GM21619 (cell line): ENCODE measurements around the gene TNFSF13.

Experiments used
- ATAC-seq: cut with Tn5 transposase; IDR thresholded peaks from one replicate; pipeline ENCODE4 v1.9.1; 2021; ENCODE audit not compliant: unreplicated experiment

The TNFSF13 gene

GRCh38 chr17:7574176-7574953, 15.8 kb downstream of the TNFSF13 start:
- no peak for ATAC-seq

- no peak for ATAC-seq
Measured at GRCh38 chr17:7575481-7575883, 16.9 kb downstream of the TNFSF13 start.

GRCh38 chr17:7575959-7576358, 17.4 kb downstream of the TNFSF13 start:
- no peak for ATAC-seq

GRCh38 chr17:7576432-7576937, 17.9 kb downstream of the TNFSF13 start:
- no peak for ATAC-seq

GRCh38 chr17:7577327-7578199, 19.0 kb downstream of the TNFSF13 start:
- no peak for ATAC-seq

DNA sequence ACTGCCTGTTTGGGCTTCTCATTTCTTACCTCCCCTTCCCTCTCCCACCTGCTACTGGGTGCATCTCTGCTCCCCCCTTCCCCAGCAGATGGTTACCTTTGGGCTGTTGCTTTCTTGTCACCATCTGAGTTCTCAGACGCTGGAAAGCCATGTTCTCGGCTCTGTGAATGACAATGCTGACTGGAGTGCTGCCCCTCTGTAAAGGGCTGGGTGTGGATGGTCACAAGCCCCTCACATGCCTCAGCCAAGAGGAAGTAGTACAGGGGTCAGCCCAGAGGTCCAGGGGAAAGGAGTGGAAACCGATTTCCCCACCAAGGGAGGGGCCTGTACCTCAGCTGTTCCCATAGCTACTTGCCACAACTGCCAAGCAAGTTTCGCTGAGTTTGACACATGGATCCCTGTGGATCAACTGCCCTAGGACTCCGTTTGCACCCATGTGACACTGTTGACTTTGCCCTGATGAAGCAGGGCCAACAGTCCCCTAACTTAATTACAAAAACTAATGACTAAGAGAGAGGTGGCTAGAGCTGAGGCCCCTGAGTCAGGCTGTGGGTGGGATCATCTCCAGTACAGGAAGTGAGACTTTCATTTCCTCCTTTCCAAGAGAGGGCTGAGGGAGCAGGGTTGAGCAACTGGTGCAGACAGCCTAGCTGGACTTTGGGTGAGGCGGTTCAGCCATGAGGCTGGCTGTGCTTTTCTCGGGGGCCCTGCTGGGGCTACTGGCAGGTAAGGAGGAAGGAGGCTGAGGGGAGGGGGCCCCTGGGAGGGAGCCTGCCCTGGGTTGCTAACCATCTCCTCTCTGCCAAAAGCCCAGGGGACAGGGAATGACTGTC, 20.7 kb downstream of the TNFSF13 start, which contains the start of gene CD68:
TSS of gene CD68 (plus strand) at position 638 of the 833 bp plus-strand sequence. CDS start at position 678, 40 bp downstream.
- ATAC-seq, result peak; percentile 44

DNA sequence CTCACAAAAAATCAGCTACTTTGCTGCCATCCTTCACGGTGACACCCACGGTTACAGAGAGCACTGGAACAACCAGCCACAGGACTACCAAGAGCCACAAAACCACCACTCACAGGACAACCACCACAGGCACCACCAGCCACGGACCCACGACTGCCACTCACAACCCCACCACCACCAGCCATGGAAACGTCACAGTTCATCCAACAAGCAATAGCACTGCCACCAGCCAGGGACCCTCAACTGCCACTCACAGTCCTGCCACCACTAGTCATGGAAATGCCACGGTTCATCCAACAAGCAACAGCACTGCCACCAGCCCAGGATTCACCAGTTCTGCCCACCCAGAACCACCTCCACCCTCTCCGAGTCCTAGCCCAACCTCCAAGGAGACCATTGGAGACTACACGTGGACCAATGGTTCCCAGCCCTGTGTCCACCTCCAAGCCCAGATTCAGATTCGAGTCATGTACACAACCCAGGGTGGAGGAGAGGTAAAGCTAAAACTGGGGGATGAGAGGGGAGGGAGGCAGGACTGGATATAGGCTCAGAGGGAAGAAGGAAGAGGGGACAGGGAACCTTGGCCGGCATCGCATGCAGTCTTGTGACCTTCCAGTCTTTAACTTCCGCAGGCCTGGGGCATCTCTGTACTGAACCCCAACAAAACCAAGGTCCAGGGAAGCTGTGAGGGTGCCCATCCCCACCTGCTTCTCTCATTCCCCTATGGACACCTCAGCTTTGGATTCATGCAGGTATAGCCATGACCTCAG, 21.5 kb downstream of the TNFSF13 start:
- no peak for ATAC-seq

DNA sequence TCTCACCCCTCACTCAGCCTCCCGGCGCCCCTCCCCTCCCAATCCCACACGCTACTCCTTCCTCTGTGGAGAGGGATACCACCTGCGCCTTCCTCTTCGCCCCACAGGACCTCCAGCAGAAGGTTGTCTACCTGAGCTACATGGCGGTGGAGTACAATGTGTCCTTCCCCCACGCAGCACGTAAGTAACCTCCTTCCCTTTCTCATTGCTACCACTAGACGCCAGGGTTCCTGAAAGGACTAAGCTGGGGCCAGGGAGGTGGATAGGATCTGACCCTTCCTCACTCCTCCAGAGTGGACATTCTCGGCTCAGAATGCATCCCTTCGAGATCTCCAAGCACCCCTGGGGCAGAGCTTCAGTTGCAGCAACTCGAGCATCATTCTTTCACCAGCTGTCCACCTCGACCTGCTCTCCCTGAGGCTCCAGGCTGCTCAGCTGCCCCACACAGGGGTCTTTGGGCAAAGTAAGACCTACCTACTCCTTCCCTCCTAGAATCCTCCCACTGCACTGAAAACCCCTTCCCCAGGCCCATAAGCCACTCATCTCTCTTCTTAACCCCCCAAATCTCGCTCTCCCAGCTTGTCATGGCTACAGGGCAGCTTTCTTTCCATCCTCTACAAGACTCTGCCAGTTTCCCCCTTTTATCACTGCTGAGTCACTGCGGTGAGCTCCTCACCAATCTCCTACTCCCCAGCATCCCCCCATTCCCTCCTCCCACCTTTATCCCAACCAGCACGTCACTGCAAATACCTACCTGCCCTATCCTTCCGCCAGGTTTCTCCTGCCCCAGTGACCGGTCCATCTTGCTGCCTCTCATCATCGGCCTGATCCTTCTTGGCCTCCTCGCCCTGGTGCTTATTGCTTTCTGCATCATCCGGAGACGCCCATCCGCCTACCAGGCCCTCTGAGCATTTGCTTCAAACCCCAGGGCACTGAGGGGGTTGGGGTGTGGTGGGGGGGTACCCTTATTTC, 22.3 kb downstream of the TNFSF13 start:
- ATAC-seq, result no peak

DNA sequence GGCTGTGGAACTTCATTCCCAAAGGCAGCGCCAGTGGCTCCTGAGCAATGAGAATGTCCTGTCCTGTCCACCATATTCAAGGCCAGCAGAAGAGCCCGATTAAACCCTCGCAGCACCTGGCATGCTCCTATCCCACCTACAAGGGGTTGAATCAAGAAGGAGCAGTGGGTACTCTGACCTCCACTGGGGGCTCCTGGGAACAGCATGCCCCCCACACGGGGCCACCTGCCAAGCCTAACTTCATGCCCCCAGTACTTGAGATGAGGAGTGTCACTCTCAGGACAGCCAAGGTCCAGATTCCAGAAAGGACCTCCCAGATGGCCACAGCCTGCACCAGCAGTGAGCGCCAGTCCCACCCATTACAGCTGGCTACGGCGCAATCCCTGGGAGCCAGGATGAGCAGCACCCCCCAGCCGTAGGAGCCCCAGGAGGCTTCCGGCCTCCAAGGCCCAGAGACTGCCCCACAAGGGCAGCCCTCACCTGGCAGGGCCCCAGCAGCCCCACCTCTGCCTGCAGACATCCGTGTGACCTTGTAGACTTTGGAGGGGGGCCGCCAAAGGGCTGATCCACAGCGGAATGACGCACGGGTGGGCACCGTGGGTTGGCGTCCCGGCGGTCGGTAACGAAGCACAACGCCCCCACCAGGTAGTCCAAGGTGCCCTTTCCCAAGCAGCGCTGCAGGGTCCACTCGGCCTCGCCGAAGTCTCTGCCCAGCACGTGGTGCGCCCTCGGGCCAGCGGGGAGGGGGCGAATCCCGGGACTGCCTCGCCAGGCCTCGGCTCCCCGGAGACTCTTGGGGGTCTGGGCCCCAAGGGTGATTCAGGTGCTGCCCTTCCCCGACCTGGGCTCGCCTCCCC, 24.1 kb downstream of the TNFSF13 start:
- ATAC-seq, result no peak

DNA sequence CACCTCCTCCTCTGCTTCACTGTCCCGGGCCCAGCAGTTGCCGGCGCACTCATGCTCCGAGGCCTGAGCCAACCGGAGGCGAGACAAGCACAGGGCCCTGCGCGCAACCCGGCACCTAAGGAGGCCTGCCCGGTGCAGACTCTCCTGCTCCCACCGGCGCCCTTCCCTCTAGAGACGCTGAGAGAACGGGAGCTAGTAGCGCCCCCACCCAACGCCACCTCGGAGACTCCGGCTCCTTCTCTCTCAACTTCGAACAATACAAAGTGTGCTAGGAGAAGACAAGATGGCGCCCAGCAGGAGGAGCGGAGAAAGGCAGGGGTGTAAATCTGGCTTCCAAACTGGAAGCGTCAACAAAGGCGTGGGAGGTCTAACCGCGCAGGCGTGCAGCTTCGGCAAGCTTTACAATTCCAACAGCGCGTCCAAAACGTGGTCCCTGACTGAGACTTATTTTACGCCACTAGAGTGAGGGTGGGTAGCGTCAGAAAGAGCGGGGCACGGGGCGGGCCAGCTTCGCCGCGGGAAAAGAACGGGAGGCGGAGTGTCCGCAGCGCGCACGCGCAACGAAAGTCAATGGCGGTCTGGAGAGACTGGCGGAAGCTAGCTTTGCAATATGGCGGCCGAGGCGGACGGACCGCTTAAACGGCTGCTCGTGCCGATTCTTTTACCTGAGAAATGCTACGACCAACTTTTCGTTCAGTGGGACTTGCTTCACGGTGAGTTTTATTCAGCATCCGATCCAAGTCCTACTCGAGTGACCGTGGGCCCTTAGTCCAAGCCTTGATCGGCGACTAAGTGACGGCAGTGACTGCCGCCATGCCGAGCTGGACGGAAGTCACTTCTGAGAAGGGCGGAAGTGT, 24.9 kb downstream of the TNFSF13 start, which contains the start of gene MPDU1:
TSS of gene MPDU1 (plus strand) at position 600 of the 857 bp plus-strand sequence. CDS start at position 611, 11 bp downstream.
- peak; percentile 57 for ATAC-seq

- ATAC-seq, result no peak
Measured at GRCh38 chr17:7586673-7587419, 28.3 kb downstream of the TNFSF13 start.

GRCh38 chr17:7587420-7588151, 29.0 kb downstream of the TNFSF13 start:
- no peak for ATAC-seq

DNA sequence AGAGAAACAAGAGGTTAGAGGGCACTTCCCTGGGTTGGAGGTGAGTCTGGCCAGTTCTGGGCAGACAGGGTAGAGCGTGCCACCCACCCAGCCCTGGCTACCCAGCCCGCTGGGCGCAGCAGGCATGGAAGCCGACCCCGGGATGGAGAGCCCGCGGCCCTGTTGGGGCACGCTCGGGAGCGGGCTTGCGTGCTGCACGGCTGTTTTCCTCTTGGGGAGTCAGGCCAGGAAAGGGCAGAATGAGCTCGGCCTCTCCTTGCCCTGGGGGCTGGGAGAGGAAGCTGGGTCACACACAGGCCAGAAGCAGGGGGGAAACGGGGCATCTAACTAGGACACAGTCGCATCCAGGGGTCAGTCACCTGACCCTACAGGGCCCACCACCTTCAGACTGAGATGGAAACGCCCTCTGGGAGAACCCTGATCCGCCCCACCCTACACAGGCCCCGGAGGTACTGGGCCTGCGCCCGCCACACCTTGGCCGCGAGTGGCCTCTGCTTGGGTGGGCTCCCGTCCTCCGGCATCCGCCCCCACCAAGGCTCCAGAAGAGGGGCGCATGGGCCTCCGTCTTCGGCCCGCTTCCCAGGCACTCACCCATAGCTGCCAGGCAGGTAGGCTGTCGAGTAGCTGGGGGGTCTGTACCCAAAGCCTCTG, 30.1 kb downstream of the TNFSF13 start:
- ATAC-seq, result no peak

GRCh38 chr17:7589204-7589868, 30.8 kb downstream of the TNFSF13 start:
- ATAC-seq, result no peak
